ENCODE results near the gene C18orf32.

C18orf32 gene

DNA sequence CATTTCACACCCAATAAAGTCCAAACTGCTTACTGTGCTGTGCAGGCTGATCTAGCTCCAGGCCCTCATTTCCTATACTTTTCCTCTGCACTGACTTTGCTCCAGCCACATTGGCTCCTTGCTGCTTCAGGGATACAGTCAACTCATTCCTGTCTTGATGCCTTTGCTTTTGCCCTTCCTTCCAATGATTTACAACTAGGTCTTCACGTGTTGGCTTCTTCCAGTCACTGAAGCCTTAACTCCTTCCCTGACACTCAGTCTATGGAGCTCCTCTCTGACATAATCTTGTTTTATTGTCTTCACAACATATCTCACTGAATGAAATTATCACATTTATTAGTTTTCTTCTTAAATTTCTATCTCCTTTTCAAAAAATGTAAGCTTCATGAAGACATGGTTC is 16.9 kb upstream of the C18orf32 start:
- H3K4me1 ChIP-seq (ENCODE audit: insufficient read depth, poor library complexity, severe bottlenecking) = no peaks in the 10 kb centered on the region
- H3K4me3 ChIP-seq (ENCODE audit: severe bottlenecking) = no peak overlapping the region
- H3K36me3 ChIP-seq (ENCODE audit: low read depth) = no peaks in the 10 kb centered on the region
- DNase-seq (ENCODE audit: low spot score) (no peak), ATAC-seq (ENCODE audit: low read depth) (no peak)
- TF ChIP-seq, protein P1, sequence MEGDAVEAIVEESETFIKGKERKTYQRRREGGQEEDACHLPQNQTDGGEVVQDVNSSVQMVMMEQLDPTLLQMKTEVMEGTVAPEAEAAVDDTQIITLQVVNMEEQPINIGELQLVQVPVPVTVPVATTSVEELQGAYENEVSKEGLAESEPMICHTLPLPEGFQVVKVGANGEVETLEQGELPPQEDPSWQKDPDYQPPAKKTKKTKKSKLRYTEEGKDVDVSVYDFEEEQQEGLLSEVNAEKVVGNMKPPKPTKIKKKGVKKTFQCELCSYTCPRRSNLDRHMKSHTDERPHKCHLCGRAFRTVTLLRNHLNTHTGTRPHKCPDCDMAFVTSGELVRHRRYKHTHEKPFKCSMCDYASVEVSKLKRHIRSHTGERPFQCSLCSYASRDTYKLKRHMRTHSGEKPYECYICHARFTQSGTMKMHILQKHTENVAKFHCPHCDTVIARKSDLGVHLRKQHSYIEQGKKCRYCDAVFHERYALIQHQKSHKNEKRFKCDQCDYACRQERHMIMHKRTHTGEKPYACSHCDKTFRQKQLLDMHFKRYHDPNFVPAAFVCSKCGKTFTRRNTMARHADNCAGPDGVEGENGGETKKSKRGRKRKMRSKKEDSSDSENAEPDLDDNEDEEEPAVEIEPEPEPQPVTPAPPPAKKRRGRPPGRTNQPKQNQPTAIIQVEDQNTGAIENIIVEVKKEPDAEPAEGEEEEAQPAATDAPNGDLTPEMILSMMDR (IDR thresholded peaks at IDR 0.05; ENCODE audit: poor library complexity, severe bottlenecking) = no peak
- no peaks in the 10 kb centered on the region for H3K9me3 ChIP-seq (ENCODE audit: severe bottlenecking)
- no peak overlapping the region for H3K27ac ChIP-seq (ENCODE audit: poor library complexity, severe bottlenecking)
- H3K27me3 ChIP-seq (ENCODE audit: insufficient read depth, poor library complexity, severe bottlenecking) = no peaks in the 10 kb centered on the region

DNA sequence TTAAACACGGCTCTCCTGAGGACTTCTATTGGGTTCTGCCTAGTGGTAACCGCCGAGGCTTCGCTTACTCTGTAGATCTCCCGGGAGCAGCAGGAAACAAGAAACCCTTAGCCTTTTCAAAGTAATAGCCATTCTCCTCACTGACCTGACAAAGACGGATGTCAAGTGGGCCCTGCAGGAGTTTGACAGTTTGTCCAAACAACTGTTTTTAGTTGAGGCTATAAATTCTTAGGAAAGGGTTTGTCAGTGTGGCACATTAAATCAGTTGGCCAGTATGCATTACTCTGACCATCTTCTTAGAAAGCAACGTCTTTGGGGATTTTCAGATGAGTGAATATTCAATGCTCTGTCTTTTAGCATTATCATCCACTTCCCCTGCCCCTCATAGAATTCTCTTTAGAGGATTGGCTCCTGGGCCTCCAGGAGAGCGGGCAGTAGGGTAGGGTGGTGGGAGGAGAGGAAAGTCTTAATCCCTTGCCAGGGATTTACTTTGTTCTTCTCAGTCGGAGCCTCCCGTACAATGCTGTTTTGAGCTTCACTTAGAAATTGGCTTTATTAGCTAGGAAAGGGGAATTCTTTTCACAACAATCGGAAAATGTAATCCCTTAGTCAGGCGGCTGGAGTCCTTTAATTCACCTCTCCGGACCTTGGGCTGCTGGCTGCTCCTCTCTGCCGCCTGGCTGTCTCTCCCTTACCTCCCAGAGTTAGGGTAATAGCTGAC is 13.3 kb upstream of the C18orf32 start:
- TF ChIP-seq, protein P1 (IDR thresholded peaks at IDR 0.05; ENCODE audit: poor library complexity, severe bottlenecking) = no peak
- Histone ChIP-seq H3K27ac (ENCODE audit: poor library complexity, severe bottlenecking) (no peak overlapping the region), H3K9me3 (ENCODE audit: severe bottlenecking) (no peaks in the 10 kb centered on the region), H3K27me3 (ENCODE audit: insufficient read depth, poor library complexity, severe bottlenecking) (no peaks in the 10 kb centered on the region), H3K4me3 (ENCODE audit: severe bottlenecking) (no peak overlapping the region), H3K4me1 (ENCODE audit: insufficient read depth, poor library complexity, severe bottlenecking) (no peaks in the 10 kb centered on the region), H3K36me3 (ENCODE audit: low read depth) (no peaks in the 10 kb centered on the region)
- ATAC-seq (ENCODE audit: low read depth) = no peak
- no peak for DNase-seq (ENCODE audit: low spot score)

DNA sequence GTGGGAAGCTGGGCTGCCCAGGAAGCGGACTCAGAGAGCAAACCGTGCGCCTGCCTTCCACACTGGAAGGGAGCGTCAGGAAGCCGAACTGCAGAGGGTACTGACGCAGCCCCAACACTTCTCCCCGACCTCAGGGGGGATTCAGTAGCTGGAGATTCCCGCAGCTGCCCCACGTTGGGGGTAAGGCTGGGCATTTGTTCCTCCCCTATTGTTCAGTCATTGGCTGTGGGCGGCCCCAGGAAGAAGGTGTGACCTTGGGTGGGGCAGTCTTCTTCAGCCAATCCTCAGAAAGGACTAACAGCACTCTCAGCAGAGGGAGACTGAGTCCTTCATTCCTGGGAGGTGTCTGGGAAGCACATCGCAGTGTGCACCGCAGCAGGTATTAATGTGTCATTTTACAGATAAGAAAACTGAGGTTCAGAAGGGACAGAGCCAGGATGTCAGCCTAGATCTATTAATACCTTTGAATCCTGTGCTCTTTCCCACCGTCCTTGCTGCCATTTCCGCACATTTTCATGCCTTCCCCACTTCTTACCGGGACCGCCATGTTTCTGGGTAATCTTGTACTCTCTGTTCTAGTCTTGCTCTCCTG is 12.1 kb upstream of the C18orf32 start:
- ATAC-seq (ENCODE audit: low read depth) (no peak), DNase-seq (ENCODE audit: low spot score) (no peak)
- no peak overlapping the region for H3K27ac ChIP-seq (ENCODE audit: poor library complexity, severe bottlenecking)
- H3K27me3 ChIP-seq (ENCODE audit: insufficient read depth, poor library complexity, severe bottlenecking) = no peaks in the 10 kb centered on the region
- H3K4me1 ChIP-seq (ENCODE audit: insufficient read depth, poor library complexity, severe bottlenecking) = no peaks in the 10 kb centered on the region
- H3K4me3 ChIP-seq (ENCODE audit: severe bottlenecking) = no peak overlapping the region
- no peaks in the 10 kb centered on the region for H3K9me3 ChIP-seq (ENCODE audit: severe bottlenecking)
- no peaks in the 10 kb centered on the region for H3K36me3 ChIP-seq (ENCODE audit: low read depth)
- TF ChIP-seq, protein P1 (IDR thresholded peaks at IDR 0.05; ENCODE audit: poor library complexity, severe bottlenecking) = no peak

DNA sequence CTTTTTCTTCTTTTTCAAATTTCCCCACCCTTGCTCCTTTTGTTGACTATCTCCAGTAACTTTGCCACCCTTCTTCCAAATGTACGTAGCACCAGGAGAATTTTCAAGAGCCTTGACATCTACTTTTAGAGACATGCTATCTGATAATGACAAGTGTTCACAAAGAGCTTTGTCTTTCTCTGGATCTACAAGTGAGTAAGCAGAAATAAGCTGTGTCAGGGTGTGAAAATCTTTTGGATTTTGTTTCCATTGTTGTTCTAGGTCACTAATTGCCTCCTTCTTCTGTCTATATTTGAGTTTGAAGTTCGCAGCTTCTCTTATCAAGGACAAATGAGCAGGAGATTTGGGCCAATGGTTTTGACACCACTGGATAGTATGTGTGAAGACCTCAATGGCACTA is 8.4 kb upstream of the C18orf32 start:
- Histone ChIP-seq H3K27ac (ENCODE audit: poor library complexity, severe bottlenecking) (no peak overlapping the region), H3K4me1 (ENCODE audit: insufficient read depth, poor library complexity, severe bottlenecking) (peaks cover 2% of the 10 kb centered on the region), H3K27me3 (ENCODE audit: insufficient read depth, poor library complexity, severe bottlenecking) (no peaks in the 10 kb centered on the region), H3K36me3 (ENCODE audit: low read depth) (peaks cover 16% of the 10 kb centered on the region), H3K4me3 (ENCODE audit: severe bottlenecking) (no peak overlapping the region), H3K9me3 (ENCODE audit: severe bottlenecking) (no peaks in the 10 kb centered on the region)
- TF ChIP-seq, protein P1 (IDR thresholded peaks at IDR 0.05; ENCODE audit: poor library complexity, severe bottlenecking) = no peak
- ATAC-seq (ENCODE audit: low read depth) = no peak
- no peak for DNase-seq (ENCODE audit: low spot score)

DNA sequence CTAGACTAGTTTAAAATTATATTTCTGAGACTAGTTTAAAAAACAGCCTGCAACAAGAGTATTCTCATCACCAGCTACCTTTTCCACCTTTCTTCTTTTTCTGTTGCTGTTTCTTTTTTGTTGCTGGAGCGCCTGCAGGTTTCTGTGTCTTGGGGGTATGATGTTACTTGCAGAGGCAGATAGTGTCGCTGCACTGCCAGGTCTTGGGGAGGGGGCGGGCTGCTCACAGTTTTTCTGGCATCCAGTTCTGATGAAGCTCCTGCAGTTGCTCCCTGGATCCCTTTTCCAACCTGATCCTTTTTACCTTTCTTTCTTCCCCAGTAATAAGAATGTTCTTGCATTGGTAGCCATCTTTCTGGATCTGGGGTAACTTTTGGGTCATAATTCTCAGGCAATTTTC is 8.0 kb upstream of the C18orf32 start:
- Histone ChIP-seq H3K36me3 (ENCODE audit: low read depth) (peaks cover 20% of the 10 kb centered on the region), H3K4me3 (ENCODE audit: severe bottlenecking) (no peak overlapping the region), H3K27ac (ENCODE audit: poor library complexity, severe bottlenecking) (no peak overlapping the region), H3K27me3 (ENCODE audit: insufficient read depth, poor library complexity, severe bottlenecking) (no peaks in the 10 kb centered on the region), H3K9me3 (ENCODE audit: severe bottlenecking) (no peaks in the 10 kb centered on the region), H3K4me1 (ENCODE audit: insufficient read depth, poor library complexity, severe bottlenecking) (peaks cover 7% of the 10 kb centered on the region)
- no peak for DNase-seq (ENCODE audit: low spot score)
- TF ChIP-seq, protein P1 (IDR thresholded peaks at IDR 0.05; ENCODE audit: poor library complexity, severe bottlenecking) = no peak
- ATAC-seq (ENCODE audit: low read depth) = no peak
